ENCODE results near the gene CHST15.

The CHST15 gene

GRCh38 chr10:124092860-124093773 is at the start of gene CHST15:
TSS of gene CHST15 (minus strand) at chr10:124093598. CDS start at chr10:124046212, 47,386 bp downstream.
- peak; percentile 44 for DNase-seq (ENCODE audit: low spot score)

GRCh38 chr10:124142960-124143359 is 49.6 kb upstream of the CHST15 start:
- no peak for DNase-seq (ENCODE audit: low spot score)

GRCh38 chr10:124142006-124142739 is 48.8 kb upstream of the CHST15 start:
- DNase-seq (ENCODE audit: low spot score), result no peak

- no peak for DNase-seq (ENCODE audit: low spot score)
Measured at GRCh38 chr10:124138883-124139348, 45.5 kb upstream of the CHST15 start.

- no peak for DNase-seq (ENCODE audit: low spot score)
Measured at GRCh38 chr10:124138195-124138882, 44.9 kb upstream of the CHST15 start.

- DNase-seq (ENCODE audit: low spot score), result no peak
Measured at GRCh38 chr10:124134251-124134893, 41.0 kb upstream of the CHST15 start.

GRCh38 chr10:124132876-124133275 is 39.5 kb upstream of the CHST15 start:
- DNase-seq (ENCODE audit: low spot score), result no peak

- DNase-seq (ENCODE audit: low spot score), result no peak
Measured at GRCh38 chr10:124132306-124132705, 38.9 kb upstream of the CHST15 start.

- no peak for DNase-seq (ENCODE audit: low spot score)
Measured at GRCh38 chr10:124131172-124131571, 37.8 kb upstream of the CHST15 start.

GRCh38 chr10:124130198-124130900 is 37.0 kb upstream of the CHST15 start:
- no peak for DNase-seq (ENCODE audit: low spot score)

GRCh38 chr10:124129471-124129870 is 36.1 kb upstream of the CHST15 start:
- no peak for DNase-seq (ENCODE audit: low spot score)

- DNase-seq (ENCODE audit: low spot score), result no peak
Measured at GRCh38 chr10:124128811-124129145, 35.4 kb upstream of the CHST15 start.

- DNase-seq (ENCODE audit: low spot score), result no peak
Measured at GRCh38 chr10:124127965-124128810, 34.8 kb upstream of the CHST15 start.

GRCh38 chr10:124127563-124127962 is 34.2 kb upstream of the CHST15 start:
- DNase-seq (ENCODE audit: low spot score), result no peak

GRCh38 chr10:124126983-124127385 is 33.6 kb upstream of the CHST15 start:
- DNase-seq (ENCODE audit: low spot score), result no peak

- DNase-seq (ENCODE audit: low spot score), result no peak
Measured at GRCh38 chr10:124126145-124126982, 33.0 kb upstream of the CHST15 start.

GRCh38 chr10:124125305-124126116 is 32.1 kb upstream of the CHST15 start:
- DNase-seq (ENCODE audit: low spot score), result no peak

- DNase-seq (ENCODE audit: low spot score), result no peak
Measured at GRCh38 chr10:124124769-124125161, 31.4 kb upstream of the CHST15 start.
